PFSK-1 (cell line): ENCODE data around the gene TMEM209.

Experiments used
- FOXP2 ChIP-seq: optimal IDR thresholded peaks from 2 replicates; pipeline ENCODE3; 2011; ENCODE audit warnings: borderline replicate concordance, control low read depth, inconsistent platforms; ENCODE audit not compliant: insufficient read depth; ENCODE audit errors: extremely low read length, extremely low read depth
- POLR2AphosphoS5 ChIP-seq: IDR thresholded peaks from 2 replicates; pipeline ENCODE4 v1.6.1; 2012; ENCODE audit warnings: low read depth, mild to moderate bottlenecking, control low read depth, low read length, moderate library complexity
- SIN3A ChIP-seq: IDR thresholded peaks from 2 replicates; pipeline ENCODE4 v1.6.1; 2012; ENCODE audit warnings: mild to moderate bottlenecking, low read length, moderate library complexity, borderline replicate concordance; ENCODE audit not compliant: insufficient read depth
- TAF1 ChIP-seq: IDR thresholded peaks from 2 replicates; pipeline ENCODE4 v1.6.1; 2012; ENCODE audit warnings: low read length, control low read depth, borderline replicate concordance; ENCODE audit not compliant: insufficient read depth
- TF ChIP-seq, protein P1 (sequence below), 2 experiments: IDR thresholded peaks; 2 replicates each; pipeline versions ENCODE4 v1.6.1 to v1.8.0; 2011 to 2012; ENCODE audit warnings: low read depth in 2 of 2, low read length in 2 of 2, control low read depth in 1 of 2, inconsistent platforms in 1 of 2, mild to moderate bottlenecking in 1 of 2, moderate library complexity in 1 of 2; ENCODE audit not compliant: insufficient read depth in 1 of 2

The TMEM209 gene

DNA sequence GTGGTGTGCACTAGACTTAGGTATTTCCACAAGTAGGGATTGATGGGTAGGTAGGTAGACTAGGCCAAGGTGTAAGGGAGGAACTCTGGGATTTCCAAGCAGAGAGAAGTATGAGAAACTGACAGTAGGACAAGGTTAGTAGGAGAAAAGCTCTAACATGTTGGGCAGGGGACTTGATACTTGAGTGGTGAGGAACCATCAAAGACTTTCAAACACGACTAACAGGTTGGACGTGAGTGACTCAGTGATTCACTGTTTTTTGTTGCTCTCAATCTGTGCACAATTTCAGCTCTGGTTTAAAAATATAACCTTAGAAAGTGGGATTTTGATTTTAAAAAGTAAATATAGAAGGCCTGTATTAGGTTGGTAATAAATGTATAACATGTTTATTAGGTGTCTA lies 90.4 kb downstream of the TMEM209 start:
- no peak for TF ChIP-seq FOXP2
- TF ChIP-seq TAF1: no peak
- TF ChIP-seq, protein P1, sequence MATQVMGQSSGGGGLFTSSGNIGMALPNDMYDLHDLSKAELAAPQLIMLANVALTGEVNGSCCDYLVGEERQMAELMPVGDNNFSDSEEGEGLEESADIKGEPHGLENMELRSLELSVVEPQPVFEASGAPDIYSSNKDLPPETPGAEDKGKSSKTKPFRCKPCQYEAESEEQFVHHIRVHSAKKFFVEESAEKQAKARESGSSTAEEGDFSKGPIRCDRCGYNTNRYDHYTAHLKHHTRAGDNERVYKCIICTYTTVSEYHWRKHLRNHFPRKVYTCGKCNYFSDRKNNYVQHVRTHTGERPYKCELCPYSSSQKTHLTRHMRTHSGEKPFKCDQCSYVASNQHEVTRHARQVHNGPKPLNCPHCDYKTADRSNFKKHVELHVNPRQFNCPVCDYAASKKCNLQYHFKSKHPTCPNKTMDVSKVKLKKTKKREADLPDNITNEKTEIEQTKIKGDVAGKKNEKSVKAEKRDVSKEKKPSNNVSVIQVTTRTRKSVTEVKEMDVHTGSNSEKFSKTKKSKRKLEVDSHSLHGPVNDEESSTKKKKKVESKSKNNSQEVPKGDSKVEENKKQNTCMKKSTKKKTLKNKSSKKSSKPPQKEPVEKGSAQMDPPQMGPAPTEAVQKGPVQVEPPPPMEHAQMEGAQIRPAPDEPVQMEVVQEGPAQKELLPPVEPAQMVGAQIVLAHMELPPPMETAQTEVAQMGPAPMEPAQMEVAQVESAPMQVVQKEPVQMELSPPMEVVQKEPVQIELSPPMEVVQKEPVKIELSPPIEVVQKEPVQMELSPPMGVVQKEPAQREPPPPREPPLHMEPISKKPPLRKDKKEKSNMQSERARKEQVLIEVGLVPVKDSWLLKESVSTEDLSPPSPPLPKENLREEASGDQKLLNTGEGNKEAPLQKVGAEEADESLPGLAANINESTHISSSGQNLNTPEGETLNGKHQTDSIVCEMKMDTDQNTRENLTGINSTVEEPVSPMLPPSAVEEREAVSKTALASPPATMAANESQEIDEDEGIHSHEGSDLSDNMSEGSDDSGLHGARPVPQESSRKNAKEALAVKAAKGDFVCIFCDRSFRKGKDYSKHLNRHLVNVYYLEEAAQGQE (IDR thresholded peaks at IDR 0.05; ENCODE audit: insufficient read depth in 1 of 2, low read depth in 2 of 2, low read length in 2 of 2): no peak
- no peak for TF ChIP-seq SIN3A
- TF ChIP-seq POLR2AphosphoS5: no peak
